NOMO-1 treated with dmso at 0.1 percent for 144 hours (cell line): Measurements from ENCODE around the gene KRT78.
"Not testable (repeated sequence)": the region's sequence is repeated elsewhere in the genome, so short reads cannot be mapped to it uniquely, and the experiment has no call there.

ENCODE experiments used
- DNase-seq: peaks from one replicate; lab custom pipeline; 2025; ENCODE audit not compliant: unreplicated experiment; lab: John Stamatoyannopoulos, UW

The KRT78 gene

GRCh38 chr12:52872644-52873389, 24.0 kb upstream of the KRT78 start:
- DNase-seq: no peak

GRCh38 chr12:52871291-52872039, 22.7 kb upstream of the KRT78 start:
- no peak for DNase-seq

- peak; percentile 39 for DNase-seq
These were observed 21.8 kb upstream of the KRT78 start for GRCh38 chr12:52870361-52871290.

DNA sequence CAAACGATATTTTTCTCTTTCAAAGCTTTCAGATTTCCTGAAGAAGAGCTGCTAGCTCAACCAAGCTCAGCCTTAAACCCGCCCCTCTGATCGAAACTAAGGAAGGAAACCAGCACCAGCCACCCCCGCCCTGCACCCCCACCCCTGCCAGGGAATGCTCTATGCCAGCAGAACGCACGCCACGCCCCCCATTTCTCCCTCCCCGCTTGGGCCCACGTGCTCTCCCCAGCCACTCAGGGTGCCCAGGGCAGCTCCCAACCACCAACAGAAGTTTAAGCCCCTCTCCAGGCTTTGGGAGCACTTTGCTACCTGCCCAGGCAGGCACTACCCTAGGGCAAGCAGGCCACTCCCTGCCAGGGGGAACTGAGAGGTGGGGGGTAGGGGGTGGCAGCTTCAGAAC, 18.8 kb upstream of the KRT78 start:
- no peak for DNase-seq

DNA sequence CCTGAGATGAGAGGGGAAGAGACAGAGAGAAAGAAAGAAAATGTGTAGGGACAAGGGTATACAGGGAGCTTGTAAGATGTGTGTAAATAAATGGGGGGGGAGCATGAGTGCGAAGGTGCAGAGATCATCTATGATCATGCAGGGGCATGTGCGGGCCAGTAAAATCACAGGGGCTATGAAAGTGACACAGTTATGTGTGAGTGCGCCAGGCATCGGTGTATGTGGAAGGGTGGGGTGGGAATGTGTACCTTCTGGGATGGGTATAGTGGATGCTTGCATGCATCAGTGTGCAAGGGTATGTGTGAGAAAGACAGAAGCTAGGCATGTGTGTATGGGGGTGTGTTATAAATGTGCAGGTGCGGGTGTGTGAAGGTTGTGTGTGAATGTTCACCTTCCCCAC, 18.4 kb upstream of the KRT78 start:
- no peak for DNase-seq

- no peak for DNase-seq
These were observed 16.5 kb upstream of the KRT78 start for GRCh38 chr12:52865090-52865944.

DNA sequence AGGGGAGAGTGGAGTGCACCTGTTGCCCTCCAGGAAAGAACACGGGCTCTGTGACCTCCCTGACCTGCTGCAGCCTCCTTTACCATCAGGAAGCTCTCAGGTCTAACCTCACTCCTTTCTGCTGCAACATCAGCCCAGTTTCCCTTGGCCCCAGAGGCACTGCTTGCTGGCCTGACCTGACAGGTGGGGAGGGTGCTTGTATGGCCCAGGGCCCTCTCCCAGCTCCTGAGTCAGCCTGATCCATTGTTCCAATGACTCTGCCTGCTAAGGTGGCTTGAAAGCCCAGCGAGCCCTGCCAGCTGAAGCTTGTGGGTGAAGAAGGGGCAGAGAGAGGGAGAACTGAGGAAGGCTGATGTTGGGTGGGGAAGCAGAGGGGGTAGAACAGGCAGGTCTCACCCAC, 13.2 kb upstream of the KRT78 start:
- no peak for DNase-seq

DNA sequence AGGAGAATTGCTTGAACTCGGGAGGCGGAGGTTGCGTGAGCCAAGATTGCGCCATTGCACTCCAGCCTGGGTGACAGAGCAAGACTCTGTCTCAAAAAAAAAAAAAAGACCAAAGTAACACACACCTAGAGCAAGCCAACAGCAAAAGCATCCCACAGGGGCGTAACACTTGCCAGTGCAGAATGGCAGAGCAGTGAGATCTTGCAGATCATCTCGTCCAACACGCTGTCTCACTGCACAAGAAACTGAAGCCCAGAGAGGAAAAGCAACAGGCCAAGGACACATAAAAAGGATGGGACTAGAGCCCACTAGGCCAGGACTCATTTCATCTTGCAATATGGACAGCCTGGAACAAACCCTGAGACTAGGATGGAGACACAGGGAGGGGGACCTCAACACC, 12.7 kb upstream of the KRT78 start:
- no peak for DNase-seq

DNA sequence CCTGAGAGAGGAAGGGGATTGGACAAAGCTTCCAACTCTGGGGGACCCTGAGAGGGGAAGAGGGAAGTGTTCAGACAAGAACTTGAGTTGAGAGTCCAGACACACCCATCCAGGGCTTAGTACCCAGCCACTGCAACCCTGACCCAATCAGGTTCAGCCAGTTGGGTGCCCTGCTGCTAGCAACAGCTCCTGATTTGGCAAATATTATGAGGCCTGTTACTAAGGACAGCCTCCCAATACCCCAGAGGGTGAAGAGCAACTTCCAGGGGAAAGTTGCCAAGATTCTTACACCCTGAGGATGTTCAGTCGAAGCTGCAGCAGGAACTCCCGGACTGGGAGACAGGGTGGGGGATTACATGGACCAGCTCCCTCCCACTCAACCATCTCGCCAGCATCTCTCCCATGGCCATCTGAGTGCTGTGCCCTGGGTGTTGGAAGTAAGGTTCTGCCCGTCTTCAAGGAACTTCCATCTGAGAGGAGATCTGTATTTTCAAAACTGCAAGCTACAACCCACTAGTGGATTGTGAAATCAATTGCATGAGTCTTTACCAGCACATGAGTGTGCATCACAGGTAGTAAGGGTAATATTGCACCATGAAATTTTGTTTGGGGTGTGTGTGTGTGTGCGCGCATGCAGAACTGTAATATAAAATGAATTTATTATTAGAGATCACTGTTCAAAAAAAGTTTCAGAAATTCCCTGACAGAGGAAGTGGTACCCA, 11.5 kb upstream of the KRT78 start:
- DNase-seq: no peak

DNA sequence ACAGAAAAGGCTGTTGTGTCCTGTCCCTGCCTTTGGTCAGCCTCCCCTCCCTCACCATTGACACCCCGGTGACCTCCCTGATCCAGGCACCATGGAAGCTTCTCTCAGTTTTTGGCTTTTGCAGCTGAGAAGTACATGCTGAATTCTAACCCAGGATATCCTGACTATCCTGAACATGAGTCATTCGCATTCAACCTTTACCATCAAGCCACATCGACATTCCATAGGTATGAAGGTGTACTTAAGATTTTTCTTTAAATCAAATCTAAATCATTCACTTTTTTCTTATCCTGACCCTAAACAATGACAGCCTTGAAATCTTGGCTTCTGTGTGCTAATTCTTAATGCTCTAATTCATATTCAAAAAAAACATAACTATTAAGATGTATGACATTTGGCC, 8.7 kb upstream of the KRT78 start:
- DNase-seq: no peak

DNA sequence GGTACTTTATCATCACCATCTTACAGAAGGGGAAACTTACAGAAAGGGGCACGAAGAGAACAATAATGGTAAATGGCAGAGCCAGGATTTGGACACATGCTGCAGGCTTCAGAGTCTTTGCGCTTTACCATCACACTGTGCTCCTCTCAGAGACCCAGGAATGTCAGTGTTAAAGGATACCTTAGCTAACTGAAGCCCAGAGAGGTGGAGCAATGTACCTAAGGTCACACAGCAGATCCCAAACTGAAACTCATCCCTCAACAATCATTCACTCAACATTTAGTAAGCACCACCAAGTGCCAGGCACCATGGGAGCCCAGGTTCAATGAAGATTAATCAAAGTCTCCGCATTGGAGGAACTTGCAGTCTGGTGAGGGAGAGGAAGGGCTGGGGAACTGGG, 8.0 kb upstream of the KRT78 start:
- no peak for DNase-seq

DNA sequence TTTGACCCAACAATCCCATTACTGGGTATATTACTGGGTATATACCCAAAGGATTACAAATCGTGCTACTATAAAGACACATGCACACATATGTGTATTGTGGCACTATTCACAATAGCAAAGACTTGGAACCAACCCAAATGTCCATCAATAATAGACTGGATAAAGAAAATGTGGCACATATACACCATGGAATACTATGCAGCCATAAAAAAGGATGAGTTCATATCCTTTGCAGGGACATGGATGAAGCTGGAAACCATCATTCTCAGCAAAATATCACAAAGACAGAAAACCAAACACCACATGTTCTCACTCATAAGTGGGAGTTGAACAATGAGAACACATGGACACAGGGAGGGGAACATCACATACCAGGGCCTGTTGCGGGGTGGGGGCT, 7.3 kb upstream of the KRT78 start:
- not testable (repeated sequence) for DNase-seq

DNA sequence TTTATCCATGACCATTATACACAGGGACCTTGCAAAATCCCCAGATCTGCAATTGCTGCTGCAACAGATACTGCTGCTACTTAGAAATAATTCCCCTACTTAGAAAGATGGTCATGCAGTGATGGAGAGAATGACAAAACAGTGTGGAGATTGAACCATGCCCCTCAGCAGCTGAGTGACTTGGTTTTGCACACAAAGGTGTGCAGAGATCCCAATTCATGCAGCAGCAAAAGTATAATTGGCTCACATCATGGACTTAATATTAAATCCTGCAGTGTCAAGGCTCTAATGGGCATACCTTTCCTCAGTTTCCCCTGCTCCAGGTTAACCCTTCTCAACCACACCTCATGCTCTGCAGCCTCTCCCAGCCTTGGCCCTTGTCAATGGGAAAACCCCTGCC, 3.0 kb upstream of the KRT78 start:
- no peak for DNase-seq

GRCh38 chr12:52850681-52851080, 1.9 kb upstream of the KRT78 start:
- DNase-seq: no peak

DNA sequence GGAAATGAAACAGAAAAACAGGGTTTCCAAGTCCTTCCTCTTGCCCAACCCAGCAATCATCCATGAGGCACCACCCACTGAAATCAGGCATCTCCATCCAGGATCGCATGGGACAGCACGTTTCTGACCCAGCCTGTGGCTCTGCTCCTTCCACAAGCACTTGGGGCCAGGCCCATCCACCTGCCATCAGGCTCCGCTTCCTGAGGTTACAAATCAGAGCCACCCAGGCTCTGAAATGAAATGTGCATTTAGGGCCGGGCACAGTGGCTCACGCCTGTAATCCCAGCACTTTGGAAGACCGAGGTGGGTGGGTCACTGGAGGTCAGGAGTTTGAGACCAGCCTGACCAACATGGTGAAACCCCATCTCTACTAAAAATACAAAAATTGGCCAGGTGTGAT, 717 bp upstream of the KRT78 start:
- DNase-seq: no peak

DNA sequence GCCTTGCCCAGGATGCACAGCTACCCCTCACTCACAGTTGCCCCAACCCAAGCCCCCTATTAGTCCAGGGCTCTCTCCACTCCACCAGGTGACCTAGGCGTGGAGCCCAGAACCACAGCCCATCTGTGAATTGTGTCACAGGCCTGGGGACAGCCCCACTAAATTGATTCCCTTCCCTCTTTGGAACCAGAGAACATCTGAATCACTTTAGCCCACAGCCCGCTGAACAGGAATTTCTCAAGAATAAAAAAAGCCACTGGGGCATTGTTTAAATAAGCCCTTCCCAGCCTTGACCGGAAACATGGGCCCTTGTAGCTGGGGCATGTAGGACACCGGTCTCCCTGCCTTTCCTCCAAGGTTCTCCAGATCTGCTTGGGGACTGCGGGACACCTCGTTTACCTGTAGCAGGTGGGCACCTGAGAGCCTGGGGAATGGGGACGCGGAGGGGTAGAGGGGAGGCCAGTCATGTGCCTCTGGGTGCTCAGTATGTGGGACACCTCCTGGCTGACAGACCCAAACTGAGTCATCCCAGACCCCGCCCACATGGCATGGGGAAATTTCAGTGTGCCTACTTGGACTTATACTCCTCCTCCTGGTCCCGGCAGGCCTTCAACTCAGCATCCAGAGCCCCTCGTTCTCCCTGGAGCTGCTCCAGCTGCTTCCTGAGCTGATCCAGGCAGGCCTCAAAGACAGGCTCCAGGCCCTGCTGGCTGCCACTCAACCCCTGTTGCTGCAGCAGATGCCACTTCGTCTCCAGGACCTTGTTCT, 1.3 kb downstream of the KRT78 start:
- DNase-seq: no peak

DNA sequence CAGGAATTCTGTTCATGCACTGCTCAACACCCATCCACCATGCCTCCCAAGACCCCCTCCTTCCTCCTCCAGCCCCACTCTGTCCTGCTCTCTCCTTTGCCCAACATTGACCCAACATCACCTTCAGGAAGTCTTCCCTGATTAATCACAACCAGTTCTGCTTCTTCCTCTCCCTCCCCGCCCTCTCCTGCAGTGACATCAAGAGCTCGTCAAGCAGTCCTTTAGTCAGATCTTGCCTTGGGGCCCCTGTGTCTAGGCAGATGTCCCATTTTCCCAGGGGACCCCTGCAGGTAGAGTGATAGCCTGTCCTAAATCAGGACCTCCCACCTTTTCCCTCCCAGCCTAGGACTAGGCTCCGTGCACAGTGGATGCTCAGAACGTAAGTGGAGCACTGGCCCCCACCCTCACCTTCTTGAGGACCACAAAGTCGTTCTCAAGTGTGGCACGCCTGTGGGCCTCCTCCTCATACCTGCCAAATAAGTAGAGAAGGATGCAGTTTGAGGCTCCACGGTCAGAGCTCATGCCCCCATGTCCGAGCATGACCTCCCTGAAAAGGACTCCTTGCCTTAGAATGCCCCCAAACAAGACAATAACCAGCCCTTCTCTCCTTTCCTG, 2.3 kb downstream of the KRT78 start:
- DNase-seq: no peak

- DNase-seq: no peak
These were observed 2.8 kb downstream of the KRT78 start for GRCh38 chr12:52845946-52846345.

- no peak for DNase-seq
These were observed 4.4 kb downstream of the KRT78 start for GRCh38 chr12:52844386-52844785.
